ENCODE measurements around the gene OR2J3. TPM values are rescaled to one million over a fixed set of nuclear protein-coding genes. Genes with fewer than 3 reads are reported as not detected.

OR2J3 gene
- total RNA-seq, 4 donors from 2014 or later: not detected

Other genes with a start within 250 kb of the OR2J3 start
- gene TRIM27, start 184.1 kb upstream of the OR2J3 start, total RNA-seq: 10 to 100 TPM; 37.0 to 75.2 (median 58.4) TPM
- 1 to 10 TPM in 1 of 4 donors, under 1 TPM in 3; 0.36 to 1.9 (median 0.59) TPM for gene ZNF311, start 102.7 kb upstream of the OR2J3 start, total RNA-seq
- not detected for gene OR2W1, start 62.9 kb upstream of the OR2J3 start, total RNA-seq
- gene OR2B3, start 20.7 kb upstream of the OR2J3 start, total RNA-seq: not detected
- gene OR2J1, start 8.6 kb upstream of the OR2J3 start, total RNA-seq: not detected
- not detected for gene OR2J2, start 62.8 kb downstream of the OR2J3 start, total RNA-seq
- not detected for gene OR14J1, start 193.6 kb downstream of the OR2J3 start, total RNA-seq

Measured in omental fat pad (tissue), 4 donors.